Measurements from ENCODE around the gene BMF. TPM values are rescaled to one million over a fixed set of nuclear protein-coding genes. Genes with fewer than 3 reads are reported as not detected.

BMF gene
- total and polyA plus RNA-seq, 5 experiments from 2014 or later = 0.12 to 19.8 (median 0.44) TPM

DNA sequence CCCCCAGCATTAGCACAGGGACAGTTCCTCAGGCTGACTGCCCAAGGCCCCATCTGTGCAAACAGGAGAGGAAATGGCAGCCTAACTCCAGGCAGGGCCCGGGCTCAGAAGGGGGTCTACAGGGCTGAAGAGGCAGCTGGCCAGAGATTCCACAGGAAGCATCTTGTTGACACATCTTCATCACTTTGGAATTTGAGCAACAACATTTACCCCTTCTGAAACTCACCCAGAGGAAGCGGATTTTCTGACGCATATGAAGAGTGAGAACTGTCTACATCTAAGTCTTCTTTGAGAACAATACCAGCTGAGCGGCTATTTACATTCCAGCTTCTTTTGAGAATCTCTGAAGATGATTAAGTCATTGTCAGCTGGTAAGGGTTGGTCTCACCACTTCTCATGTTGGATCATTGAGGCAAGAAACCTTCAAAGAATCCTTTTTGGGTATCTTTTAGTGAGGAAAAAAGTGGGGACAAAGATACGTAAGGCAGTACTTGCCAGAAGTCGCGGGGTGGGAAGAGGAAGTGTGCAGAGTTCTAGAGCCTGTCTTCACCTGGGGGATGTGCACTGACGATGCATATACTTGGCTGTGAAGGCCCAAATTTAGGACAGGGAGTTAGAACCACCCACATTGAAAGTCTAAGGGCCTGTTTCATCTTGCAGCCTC, 44.3 kb downstream of the BMF start:
- Mint-ChIP-seq H3K4me1 (peaks cover 0 to 15% (median 12%) of the 10 kb centered on the region in 4 donors), H3K27ac (peak overlapping the region; percentile 12 to 90 (median 71)), H3K9me3 (no peaks in the 10 kb centered on the region), H3K27me3 (no peaks in the 10 kb centered on the region), H3K4me3 (no peak overlapping the region), H3K36me3 (peaks cover 0 to 2% (median 0%) of the 10 kb centered on the region in 3 donors)
- ATAC-seq (peak; percentile 43 to 44), DNase-seq (no peak)
- POLR2A ChIA-PET = no interaction called here

GRCh38 chr15:40063563-40064011, 45.1 kb downstream of the BMF start:
- ATAC-seq (no peak), DNase-seq (no peak)
- no peaks in the 10 kb centered on the region for H3K9me3 Mint-ChIP-seq
- H3K36me3 Mint-ChIP-seq = peaks cover 0 to 2% (median 0%) of the 10 kb centered on the region in 3 donors
- H3K27ac Mint-ChIP-seq = peak overlapping the region in 2 of 10 donors; percentile 75 to 82
- peaks cover 0 to 17% (median 13%) of the 10 kb centered on the region in 4 donors for H3K4me1 Mint-ChIP-seq
- H3K4me3 Mint-ChIP-seq = no peak overlapping the region
- no peaks in the 10 kb centered on the region for H3K27me3 Mint-ChIP-seq
- POLR2A ChIA-PET = no interaction called here

DNA sequence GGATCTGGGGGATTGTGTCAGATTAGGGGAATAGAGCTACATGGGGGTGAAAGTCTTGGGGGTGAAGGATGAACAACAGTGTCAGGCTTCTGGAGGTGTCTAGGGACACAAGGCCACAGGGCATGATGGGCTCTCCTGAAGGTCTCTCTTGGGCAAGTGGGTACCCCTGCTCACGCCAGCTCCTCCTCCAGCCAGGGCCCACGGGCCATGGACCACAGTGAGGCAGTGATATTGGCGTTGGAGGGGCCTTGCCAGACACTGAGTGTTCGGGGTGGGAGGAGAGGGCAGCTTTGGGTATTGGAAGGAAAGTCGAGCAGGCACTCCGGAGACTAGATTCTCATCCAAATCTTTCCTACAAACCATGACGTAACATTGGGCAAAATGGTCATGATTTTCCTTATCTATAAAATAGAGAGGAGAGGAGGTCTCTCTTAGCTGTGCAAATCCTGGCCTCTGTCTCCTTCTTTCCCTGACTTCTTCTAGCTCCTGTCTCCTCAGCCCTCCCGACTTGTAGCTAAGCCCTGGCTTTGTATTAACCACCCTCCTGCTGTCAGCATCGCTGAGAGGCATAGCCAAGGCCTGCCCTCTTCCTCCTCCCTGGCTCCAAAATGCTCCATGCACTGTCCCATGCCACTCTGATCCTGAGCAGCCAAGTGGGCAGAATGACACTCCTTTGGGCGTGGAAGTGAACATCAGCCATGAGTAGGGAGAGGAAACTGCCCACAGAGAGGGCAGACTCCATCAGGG, 45.7 kb downstream of the BMF start:
- peak overlapping the region in 1 of 10 donors; percentile 59 for H3K27ac Mint-ChIP-seq
- no peaks in the 10 kb centered on the region for H3K27me3 Mint-ChIP-seq
- peaks cover 0 to 2% (median 0%) of the 10 kb centered on the region in 3 donors for H3K36me3 Mint-ChIP-seq
- H3K9me3 Mint-ChIP-seq = no peaks in the 10 kb centered on the region
- POLR2A ChIA-PET = interaction anchor here (1.3 kb wide), 1 partner anchor 23 kb away, joined by 4 read pairs; no protein-coding TSS in a partner anchor
- DNase-seq (peak in 1 of 10 donors; percentile 57), ATAC-seq (no peak)
- no peak overlapping the region for H3K4me3 Mint-ChIP-seq
- H3K4me1 Mint-ChIP-seq = peaks cover 4 to 23% (median 18%) of the 10 kb centered on the region in 4 donors

GRCh38 chr15:40061212-40061901, 47.3 kb downstream of the BMF start:
- Mint-ChIP-seq H3K27ac (no peak overlapping the region), H3K9me3 (no peaks in the 10 kb centered on the region), H3K4me3 (no peak overlapping the region), H3K4me1 (peaks cover 6 to 29% (median 26%) of the 10 kb centered on the region in 4 donors), H3K36me3 (peaks cover 0 to 6% (median 1%) of the 10 kb centered on the region in 3 donors), H3K27me3 (no peaks in the 10 kb centered on the region)
- DNase-seq = no peak
- ATAC-seq = no peak
- POLR2A ChIA-PET = no interaction called here

- DNase-seq (peak in 1 of 10 donors; percentile 27), ATAC-seq (no peak)
- Mint-ChIP-seq H3K4me3 (no peak overlapping the region), H3K27me3 (no peaks in the 10 kb centered on the region), H3K36me3 (peaks cover 0 to 6% (median 2%) of the 10 kb centered on the region in 3 donors), H3K4me1 (peaks cover 10 to 36% (median 35%) of the 10 kb centered on the region in 4 donors), H3K27ac (no peak overlapping the region), H3K9me3 (no peaks in the 10 kb centered on the region)
- POLR2A ChIA-PET = no interaction called here
Observed at GRCh38 chr15:40060236-40060961, 48.3 kb downstream of the BMF start.

- POLR2A ChIA-PET = no interaction called here
- Mint-ChIP-seq H3K36me3 (peaks cover 0 to 6% (median 2%) of the 10 kb centered on the region in 3 donors), H3K9me3 (no peaks in the 10 kb centered on the region), H3K27ac (no peak overlapping the region), H3K4me1 (peaks cover 13 to 40% (median 40%) of the 10 kb centered on the region in 4 donors), H3K4me3 (no peak overlapping the region), H3K27me3 (no peaks in the 10 kb centered on the region)
- peak in 2 of 10 donors; percentile 5 to 44 for DNase-seq
- ATAC-seq = no peak
Observed at GRCh38 chr15:40059821-40060220, 48.9 kb downstream of the BMF start.

GRCh38 chr15:40058476-40059140, 50.1 kb downstream of the BMF start:
- ATAC-seq (no peak), DNase-seq (no peak)
- Mint-ChIP-seq H3K36me3 (peaks cover 0 to 6% (median 2%) of the 10 kb centered on the region in 3 donors), H3K9me3 (no peaks in the 10 kb centered on the region), H3K27me3 (no peaks in the 10 kb centered on the region), H3K4me1 (peaks cover 16 to 42% (median 41%) of the 10 kb centered on the region in 4 donors), H3K4me3 (no peak overlapping the region), H3K27ac (peak overlapping the region in 3 of 10 donors; percentile 35 to 84 (median 48))
- POLR2A ChIA-PET = interaction anchor here (0.6 to 0.7 kb wide), 2 partner anchors 9 to 47 kb away, joined by 3 to 4 read pairs; no protein-coding TSS in a partner anchor

- DNase-seq (no peak), ATAC-seq (peak; percentile 37 to 49)
- H3K27ac Mint-ChIP-seq = peak overlapping the region in 9 of 10 donors; percentile 25 to 86 (median 68)
- no peaks in the 10 kb centered on the region for H3K27me3 Mint-ChIP-seq
- peaks cover 0 to 6% (median 2%) of the 10 kb centered on the region in 3 donors for H3K36me3 Mint-ChIP-seq
- H3K4me1 Mint-ChIP-seq = peaks cover 24 to 70% (median 67%) of the 10 kb centered on the region in 4 donors
- H3K9me3 Mint-ChIP-seq = no peaks in the 10 kb centered on the region
- POLR2A ChIA-PET = interaction anchor here (0.6 to 1.3 kb wide), 5 partner anchors 8 to 54 kb away, joined by 3 to 5 read pairs (median 3); partner anchors contain the start of gene SRP14
- H3K4me3 Mint-ChIP-seq = peak overlapping the region in 8 of 10 donors; percentile 30 to 74 (median 72)
Observed at GRCh38 chr15:40055576-40056293, 52.9 kb downstream of the BMF start.

DNA sequence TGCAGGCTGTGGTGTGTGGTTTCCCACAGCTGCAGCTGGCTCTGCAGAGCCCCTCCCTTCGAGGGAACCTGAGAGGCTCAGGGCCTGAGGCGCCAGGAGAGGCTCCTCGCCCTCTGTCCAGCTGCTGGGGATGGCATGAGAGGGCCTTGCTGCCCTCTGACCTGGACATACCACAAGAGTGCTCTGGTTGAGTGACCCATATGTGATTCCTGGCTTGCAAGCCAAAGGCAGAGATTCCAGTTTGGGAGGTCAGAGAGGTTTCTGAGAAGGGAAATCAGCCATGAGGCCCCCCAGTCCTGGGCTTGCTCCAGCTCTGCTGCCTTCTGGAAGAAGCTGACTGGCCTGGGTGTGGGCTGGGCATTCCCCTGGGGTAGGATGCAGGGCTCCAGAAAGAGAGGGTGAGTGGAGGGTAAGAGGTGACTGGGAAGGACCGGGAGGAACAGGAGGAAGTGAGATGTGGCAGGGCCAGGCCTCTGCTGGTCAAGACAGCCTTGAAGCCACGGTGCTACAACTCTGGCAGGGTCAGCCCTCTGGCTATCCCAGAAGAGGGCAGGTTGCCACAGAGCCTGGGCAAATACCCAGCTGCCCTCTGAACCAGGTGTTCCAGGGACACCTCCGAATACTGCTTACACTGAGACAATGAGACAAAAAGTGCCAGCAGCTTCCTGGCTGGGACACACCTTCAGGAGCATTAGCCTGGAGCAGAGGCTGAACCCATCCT, 53.7 kb downstream of the BMF start:
- H3K36me3 Mint-ChIP-seq = peaks cover 0 to 6% (median 2%) of the 10 kb centered on the region in 3 donors
- no peaks in the 10 kb centered on the region for H3K9me3 Mint-ChIP-seq
- peak overlapping the region; percentile 55 to 95 (median 84) for H3K27ac Mint-ChIP-seq
- POLR2A ChIA-PET = interaction anchor here (0.9 to 1.4 kb wide), 2 partner anchors 49 to 54 kb away, joined by 3 to 4 read pairs; no protein-coding TSS in a partner anchor
- no peaks in the 10 kb centered on the region for H3K27me3 Mint-ChIP-seq
- DNase-seq (peak in 2 of 10 donors; percentile 19 to 36), ATAC-seq (peak; percentile 60 to 64)
- peak overlapping the region; percentile 17 to 84 (median 72) for H3K4me3 Mint-ChIP-seq
- H3K4me1 Mint-ChIP-seq = peaks cover 27 to 77% (median 70%) of the 10 kb centered on the region in 4 donors

DNA sequence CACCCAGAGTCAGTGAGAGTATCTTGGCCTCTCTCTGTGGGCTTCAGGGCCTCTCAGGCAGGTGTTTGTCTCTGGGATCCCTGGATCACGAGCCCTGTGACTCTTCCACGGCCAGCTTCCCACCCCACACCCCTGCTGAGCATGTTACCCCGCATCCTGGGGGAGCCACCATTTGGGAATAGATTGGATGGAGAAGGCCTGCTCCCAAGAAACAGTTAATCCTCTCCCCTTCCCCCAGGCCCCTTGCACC, 54.1 kb downstream of the BMF start:
- peaks cover 31 to 82% (median 75%) of the 10 kb centered on the region in 4 donors for H3K4me1 Mint-ChIP-seq

More for the DNA sequence above, 54.1 kb downstream of the BMF start:
- POLR2A ChIA-PET = interaction anchor here (1.4 kb wide), 1 partner anchor 50 kb away, joined by 4 read pairs; no protein-coding TSS in a partner anchor
- H3K27me3 Mint-ChIP-seq = no peaks in the 10 kb centered on the region
- ATAC-seq = peak; percentile 17 to 23
- H3K36me3 Mint-ChIP-seq = peaks cover 0 to 5% (median 2%) of the 10 kb centered on the region in 3 donors
- H3K27ac Mint-ChIP-seq = peak overlapping the region in 5 of 10 donors; percentile 32 to 86 (median 83)
- H3K9me3 Mint-ChIP-seq = no peaks in the 10 kb centered on the region
- H3K4me3 Mint-ChIP-seq = peak overlapping the region in 8 of 10 donors; percentile 43 to 74 (median 72)
- DNase-seq = no peak

All from naive thymus-derived CD8-positive, alpha-beta T cell (primary cell).